Stimulated activated CD4-positive, alpha-beta T cell treated with anti-CD3 and anti-CD28 coated beads, Interleukin-12 subunit alpha, Interleukin-12 subunit beta, amount 100 ng/mL, for 4 hours (primary cell): ENCODE measurements around the gene EMC10.
"Not testable (repeated sequence)": the region's sequence is repeated elsewhere in the genome, so short reads cannot be mapped to it uniquely, and the experiment has no call there.

Source experiments
- DNase-seq: peaks from one replicate; pipeline ENCODE4 v3.0.0-alpha.2; 2020

The EMC10 gene

GRCh38 chr19:50476224-50476906, at the start of gene EMC10, which contains the start of gene GARIN5A:
Gene EMC10 (plus strand): TSS chr19:50476507. CDS start chr19:50476545, 38 bp downstream.
Gene GARIN5A (minus strand): TSS chr19:50476848. CDS start chr19:50476388, 460 bp downstream.
- DNase-seq: peak; percentile 89

DNA sequence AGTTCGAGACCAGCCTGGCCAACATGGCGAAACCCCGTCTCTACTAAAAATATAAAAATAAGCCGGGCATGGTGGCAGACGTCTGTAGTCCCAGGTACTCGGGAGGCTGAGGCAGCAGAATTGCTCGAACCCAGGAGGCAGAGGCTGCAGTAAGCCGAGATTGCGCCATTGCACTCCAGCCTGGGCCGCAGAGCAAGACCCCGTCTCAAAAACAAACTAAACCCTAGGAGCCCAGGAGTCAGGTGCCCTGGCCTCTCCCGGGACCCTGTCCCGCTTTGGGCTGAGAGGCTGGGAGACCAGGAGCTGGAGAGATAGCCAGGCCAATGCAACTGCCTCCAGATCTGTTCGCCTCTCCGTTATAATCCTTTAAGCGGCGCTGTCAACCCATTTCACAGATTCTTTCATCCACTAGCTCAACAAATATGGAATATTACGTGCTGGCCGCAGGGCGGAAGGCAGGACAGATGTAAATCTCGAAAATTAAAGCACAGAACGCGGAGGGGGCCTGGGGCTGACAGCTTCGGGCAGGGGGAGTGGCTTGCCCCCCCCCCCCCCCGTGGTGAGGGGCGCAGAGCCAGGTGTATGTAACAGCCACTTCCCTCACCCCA, 48.9 kb upstream of the EMC10 start:
- DNase-seq: no peak

DNA sequence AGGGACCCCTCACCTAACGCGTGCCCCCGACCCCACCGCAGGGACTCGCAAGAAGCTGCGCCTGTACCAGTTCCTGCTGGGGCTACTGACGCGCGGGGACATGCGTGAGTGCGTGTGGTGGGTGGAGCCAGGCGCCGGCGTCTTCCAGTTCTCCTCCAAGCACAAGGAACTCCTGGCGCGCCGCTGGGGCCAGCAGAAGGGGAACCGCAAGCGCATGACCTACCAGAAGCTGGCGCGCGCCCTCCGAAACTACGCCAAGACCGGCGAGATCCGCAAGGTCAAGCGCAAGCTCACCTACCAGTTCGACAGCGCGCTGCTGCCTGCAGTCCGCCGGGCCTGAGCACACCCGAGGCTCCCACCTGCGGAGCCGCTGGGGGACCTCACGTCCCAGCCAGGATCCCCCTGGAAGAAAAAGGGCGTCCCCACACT, 48.3 kb upstream of the EMC10 start:
- DNase-seq: peak; percentile 37

GRCh38 chr19:50428772-50429463, 47.4 kb upstream of the EMC10 start:
- no peak for DNase-seq

DNA sequence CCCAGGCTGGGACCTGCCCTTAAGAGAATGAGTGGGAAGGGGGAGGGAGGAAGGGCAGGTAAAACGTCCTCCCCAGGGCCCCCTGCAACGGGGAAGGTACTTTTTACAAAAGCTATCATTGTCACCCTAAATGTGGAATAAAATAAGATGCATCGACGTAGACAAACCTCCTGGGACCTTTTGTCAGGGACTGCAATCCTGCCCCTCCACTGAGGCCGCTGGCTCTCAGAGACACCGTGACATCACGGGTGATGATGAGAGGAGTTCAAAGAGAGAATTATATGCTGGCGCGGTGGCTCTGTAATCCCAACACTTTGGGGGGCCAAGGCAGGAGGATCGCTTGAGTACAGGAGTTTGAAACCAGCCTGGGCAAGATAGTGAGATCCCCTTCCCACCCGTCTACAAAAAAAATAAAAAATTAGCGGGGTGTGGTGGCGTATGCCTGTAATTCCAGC, 45.4 kb upstream of the EMC10 start:
- no peak for DNase-seq

GRCh38 chr19:50431343-50432220, 44.7 kb upstream of the EMC10 start:
- DNase-seq: peak; percentile 84

- no peak for DNase-seq
Observed at GRCh38 chr19:50432221-50433028, 43.9 kb upstream of the EMC10 start, which contains the start of gene MYBPC2. Gene MYBPC2 (plus strand): TSS chr19:50432892. CDS start chr19:50432954, 62 bp downstream.

- DNase-seq: no peak
Observed at GRCh38 chr19:50433201-50434180, 42.8 kb upstream of the EMC10 start.

DNA sequence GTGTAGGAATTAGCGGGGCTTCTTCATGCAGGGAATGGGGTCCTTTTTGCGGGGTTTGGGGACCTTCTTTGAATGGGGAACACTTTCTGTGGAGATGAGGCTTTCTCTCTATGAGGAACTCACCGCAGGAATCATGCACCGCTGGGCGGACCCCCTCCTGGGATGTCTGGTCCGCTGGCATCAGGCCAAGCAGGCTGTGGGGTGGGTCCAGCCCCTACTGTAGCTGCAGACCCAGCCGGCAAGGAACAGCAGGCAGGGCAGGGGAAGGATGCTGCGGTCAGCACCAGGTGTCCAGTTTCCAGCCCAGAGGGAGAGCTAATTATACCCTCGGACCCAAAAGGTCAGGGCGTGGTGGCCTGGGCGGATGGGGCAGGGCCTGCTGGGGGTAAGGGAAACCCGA, 41.8 kb upstream of the EMC10 start:
- no peak for DNase-seq

GRCh38 chr19:50435221-50435620, 41.1 kb upstream of the EMC10 start:
- no peak for DNase-seq

DNA sequence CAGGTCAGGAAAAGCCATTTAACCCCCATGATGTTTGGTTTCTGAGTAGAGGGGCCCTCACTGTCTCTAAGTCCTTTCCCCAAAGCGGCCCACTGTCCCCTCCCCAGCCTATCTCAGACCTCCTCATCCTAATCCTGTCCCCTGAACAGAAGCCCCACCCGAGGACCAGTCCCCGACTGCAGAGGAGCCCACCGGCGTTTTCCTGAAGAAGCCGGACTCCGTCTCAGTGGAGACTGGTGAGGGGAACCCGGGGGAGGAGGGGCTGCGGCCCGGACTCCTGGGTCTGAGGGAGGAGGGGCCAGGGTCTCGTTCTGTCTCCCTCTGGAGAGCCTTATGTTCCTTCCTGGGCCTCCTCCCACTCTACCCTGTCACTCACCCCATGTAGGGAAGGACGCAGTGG, 40.7 kb upstream of the EMC10 start:
- no peak for DNase-seq

GRCh38 chr19:50437862-50438449, 38.4 kb upstream of the EMC10 start:
- DNase-seq: no peak

DNA sequence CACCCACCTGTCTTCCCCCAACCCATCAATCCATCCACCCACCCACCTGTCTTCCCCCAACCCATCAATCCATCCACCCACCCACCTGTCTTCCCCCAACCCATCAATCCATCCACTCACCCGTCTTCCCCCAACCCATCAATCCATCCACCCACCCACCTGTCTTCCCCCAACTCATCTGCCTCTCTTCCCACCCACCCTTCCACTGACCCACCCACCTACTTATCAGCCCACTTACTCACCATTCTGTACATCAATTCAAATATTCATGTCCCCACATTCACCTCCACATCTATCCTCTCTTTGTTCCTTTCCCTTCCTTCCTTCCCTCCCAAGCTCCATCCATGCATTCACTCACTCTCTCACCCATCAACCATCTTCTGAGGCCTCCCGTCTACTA, 37.2 kb upstream of the EMC10 start:
- not testable (repeated sequence) for DNase-seq

GRCh38 chr19:50444059-50444458, 32.2 kb upstream of the EMC10 start:
- DNase-seq: no peak

GRCh38 chr19:50447053-50447452, 29.3 kb upstream of the EMC10 start:
- DNase-seq: no peak

GRCh38 chr19:50447750-50448149, 28.6 kb upstream of the EMC10 start:
- DNase-seq: no peak

GRCh38 chr19:50449236-50449899, 26.9 kb upstream of the EMC10 start:
- no peak for DNase-seq

DNA sequence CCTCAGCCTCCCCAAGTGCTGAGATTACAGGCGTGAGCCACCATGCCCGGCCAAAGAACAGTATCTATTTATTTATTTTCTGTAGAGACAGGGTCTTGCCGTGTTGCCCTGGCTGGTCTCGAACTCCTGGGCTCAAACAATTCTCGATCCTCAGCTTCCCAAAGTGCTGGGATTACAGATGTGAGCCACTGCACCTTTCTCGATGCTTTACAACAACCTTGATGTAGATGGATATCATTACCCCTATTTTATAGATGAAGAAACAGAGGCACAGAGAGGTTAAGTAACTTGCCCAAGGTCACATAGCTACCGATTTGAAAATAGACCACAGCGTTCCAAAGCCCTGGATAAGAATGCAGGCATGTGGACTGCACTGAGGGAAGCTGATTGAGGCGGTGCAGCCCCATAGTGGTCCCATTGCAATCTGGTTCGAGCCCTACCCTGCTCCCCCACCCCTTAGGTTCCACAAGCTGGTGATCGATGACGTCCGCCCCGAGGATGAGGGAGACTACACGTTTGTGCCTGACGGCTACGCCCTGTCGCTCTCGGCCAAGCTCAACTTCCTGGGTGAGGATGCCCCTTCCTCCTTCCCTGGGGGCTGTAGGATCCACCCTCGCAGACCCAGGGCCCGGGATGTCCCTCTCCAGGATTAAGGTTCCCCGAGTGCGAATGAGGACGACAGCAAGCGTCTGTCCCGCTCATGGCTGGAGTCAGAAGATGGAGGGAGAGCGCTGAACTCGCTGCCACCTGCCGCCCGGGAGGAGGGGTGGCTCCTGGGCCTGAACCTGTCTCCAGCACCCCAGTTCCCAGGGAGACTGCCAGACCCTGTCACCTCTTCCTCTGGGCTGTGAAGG, 25.7 kb upstream of the EMC10 start:
- no peak for DNase-seq

- DNase-seq: no peak
Observed at GRCh38 chr19:50451223-50451534, 25.1 kb upstream of the EMC10 start.
